Measurements from ENCODE around the gene PROK1.
"Not testable (repeated sequence)": the region's sequence is repeated elsewhere in the genome, so short reads cannot be mapped to it uniquely, and the experiment has no call there.

The PROK1 gene

GRCh38 chr1:110434946-110435345 lies 16.0 kb upstream of the PROK1 start:
- no peak for DNase-seq

- no peak for DNase-seq
Measured at GRCh38 chr1:110436635-110437034, 14.3 kb upstream of the PROK1 start.

- not testable (repeated sequence) for DNase-seq
Measured at GRCh38 chr1:110437645-110438299, 13.2 kb upstream of the PROK1 start.

- no peak for DNase-seq
Measured at GRCh38 chr1:110438893-110439292, 12.1 kb upstream of the PROK1 start.

- DNase-seq = not testable (repeated sequence)
Measured at GRCh38 chr1:110439873-110440272, 11.1 kb upstream of the PROK1 start.

- no peak for DNase-seq
Measured at GRCh38 chr1:110440877-110441276, 10.1 kb upstream of the PROK1 start.

- no peak for DNase-seq
Measured at GRCh38 chr1:110441888-110442287, 9.1 kb upstream of the PROK1 start.

GRCh38 chr1:110443451-110443850 lies 7.5 kb upstream of the PROK1 start:
- DNase-seq = no peak

GRCh38 chr1:110444561-110444960 lies 6.4 kb upstream of the PROK1 start:
- no peak for DNase-seq

- DNase-seq = no peak
Measured at GRCh38 chr1:110449661-110450651, 993 bp upstream of the PROK1 start.

GRCh38 chr1:110452330-110452729 lies 1.4 kb downstream of the PROK1 start:
- no peak for DNase-seq

- no peak for DNase-seq
Measured at GRCh38 chr1:110453829-110454228, 2.9 kb downstream of the PROK1 start.

- DNase-seq = no peak
Measured at GRCh38 chr1:110454328-110454727, 3.4 kb downstream of the PROK1 start.

- no peak for DNase-seq
Measured at GRCh38 chr1:110455151-110455550, 4.2 kb downstream of the PROK1 start.

- DNase-seq = no peak
Measured at GRCh38 chr1:110457206-110457605, 6.3 kb downstream of the PROK1 start.

- DNase-seq = no peak
Measured at GRCh38 chr1:110460253-110461220, 9.6 kb downstream of the PROK1 start.

GRCh38 chr1:110462093-110462492 lies 11.1 kb downstream of the PROK1 start:
- no peak for DNase-seq

- DNase-seq = no peak
Measured at GRCh38 chr1:110462964-110463363, 12.0 kb downstream of the PROK1 start.

GRCh38 chr1:110463725-110464124 lies 12.8 kb downstream of the PROK1 start:
- no peak for DNase-seq

GRCh38 chr1:110464340-110464739 lies 13.4 kb downstream of the PROK1 start:
- DNase-seq = no peak

- DNase-seq = no peak
Measured at GRCh38 chr1:110465038-110465813, 14.3 kb downstream of the PROK1 start.

GRCh38 chr1:110465814-110466380 lies 14.9 kb downstream of the PROK1 start:
- no peak for DNase-seq
